Erythroblast (primary cell): ENCODE results near the gene FOXI1.

ENCODE experiments used
- GATA1 ChIP-seq: IDR thresholded peaks from 2 replicates; pipeline ENCODE4 v1.6.1; 2011; ENCODE audit warnings: low read depth, mild to moderate bottlenecking, control low read depth, low read length, moderate library complexity
- POLR2A ChIP-seq: IDR thresholded peaks from 2 replicates; pipeline ENCODE4 v1.6.1; 2011; ENCODE audit warnings: mild to moderate bottlenecking, low read length

GRCh38 chr5:170121321-170121720 is 15.6 kb downstream of the FOXI1 start:
- TF ChIP-seq POLR2A (no peak), GATA1 (no peak)
